GM18907 (cell line): ENCODE measurements around the gene MYDGF.
A peak's percentile ranks its signal among the peaks of the same experiment; 100 is the strongest.
"Not testable (repeated sequence)": the region's sequence is repeated elsewhere in the genome, so short reads cannot be mapped to it uniquely, and the experiment has no call there.

ENCODE experiments used
- ATAC-seq: cut with Tn5 transposase; IDR thresholded peaks from one replicate; pipeline ENCODE4 v1.9.1; 2021; ENCODE audit warnings: mild to moderate bottlenecking, moderate library complexity; ENCODE audit not compliant: unreplicated experiment

Gene MYDGF

DNA sequence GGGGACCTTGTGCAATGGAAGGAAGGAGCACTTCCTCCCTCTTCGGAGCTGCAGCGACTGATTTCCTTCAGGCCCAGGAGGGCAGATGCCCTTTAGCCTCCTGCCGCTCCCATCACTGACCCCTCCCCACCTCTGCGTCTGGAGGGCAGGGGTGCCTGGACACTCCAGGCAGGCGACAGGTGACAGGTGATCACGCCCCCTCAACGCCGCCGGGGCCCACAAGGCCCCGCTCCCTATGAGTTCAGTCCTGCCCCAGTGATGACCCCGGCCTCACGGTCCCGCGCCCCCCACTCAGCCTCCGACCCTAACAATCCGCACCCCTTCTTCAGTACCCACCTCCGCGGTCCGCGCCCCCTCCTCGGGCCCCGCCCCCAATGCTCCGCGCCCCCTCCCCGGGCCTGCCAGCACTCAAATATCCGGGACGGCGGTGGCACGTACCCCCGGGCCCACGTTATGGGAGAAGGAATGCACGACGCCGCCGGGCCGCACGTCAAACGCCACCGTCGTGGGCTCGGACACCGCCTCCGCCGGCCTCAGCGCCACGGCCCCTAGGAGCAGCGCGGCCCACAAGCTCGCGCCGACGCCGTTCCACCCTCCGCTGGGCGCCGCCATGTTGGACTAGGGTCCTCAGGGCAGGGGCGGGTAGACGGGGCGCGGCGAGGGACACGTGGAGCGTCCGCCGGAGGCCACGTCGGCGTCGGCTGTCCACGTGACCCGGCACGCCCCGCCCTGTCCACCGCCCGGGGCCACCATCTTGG lies at the start of gene MYDGF:
MYDGF (minus strand) TSS at position 620 of the 758 bp plus-strand sequence; CDS start at position 612, 8 bp downstream.
- ATAC-seq: peak; percentile 84

DNA sequence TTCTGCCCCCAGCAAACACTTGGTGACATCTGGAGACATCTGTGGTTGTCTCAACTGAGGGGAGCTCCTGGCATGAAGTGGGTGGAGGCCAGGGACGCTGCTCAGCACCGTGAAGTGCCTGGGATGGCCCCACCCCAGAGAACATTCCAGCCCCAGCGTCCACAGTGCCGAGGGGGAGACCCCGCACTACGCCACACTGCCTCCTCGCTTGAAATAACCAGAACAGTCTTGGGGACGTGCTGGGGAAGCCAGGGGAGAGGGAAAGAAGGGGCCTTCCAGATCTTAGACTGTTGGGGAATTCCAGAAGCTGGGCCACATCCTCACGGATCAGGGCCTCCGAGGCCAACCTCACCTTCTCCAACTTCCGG lies 49.3 kb upstream of the MYDGF start:
- ATAC-seq: no peak

- no peak for ATAC-seq
These were observed 48.0 kb upstream of the MYDGF start for GRCh38 chr19:4717966-4718701.

GRCh38 chr19:4717191-4717965 lies 47.2 kb upstream of the MYDGF start:
- ATAC-seq: no peak

DNA sequence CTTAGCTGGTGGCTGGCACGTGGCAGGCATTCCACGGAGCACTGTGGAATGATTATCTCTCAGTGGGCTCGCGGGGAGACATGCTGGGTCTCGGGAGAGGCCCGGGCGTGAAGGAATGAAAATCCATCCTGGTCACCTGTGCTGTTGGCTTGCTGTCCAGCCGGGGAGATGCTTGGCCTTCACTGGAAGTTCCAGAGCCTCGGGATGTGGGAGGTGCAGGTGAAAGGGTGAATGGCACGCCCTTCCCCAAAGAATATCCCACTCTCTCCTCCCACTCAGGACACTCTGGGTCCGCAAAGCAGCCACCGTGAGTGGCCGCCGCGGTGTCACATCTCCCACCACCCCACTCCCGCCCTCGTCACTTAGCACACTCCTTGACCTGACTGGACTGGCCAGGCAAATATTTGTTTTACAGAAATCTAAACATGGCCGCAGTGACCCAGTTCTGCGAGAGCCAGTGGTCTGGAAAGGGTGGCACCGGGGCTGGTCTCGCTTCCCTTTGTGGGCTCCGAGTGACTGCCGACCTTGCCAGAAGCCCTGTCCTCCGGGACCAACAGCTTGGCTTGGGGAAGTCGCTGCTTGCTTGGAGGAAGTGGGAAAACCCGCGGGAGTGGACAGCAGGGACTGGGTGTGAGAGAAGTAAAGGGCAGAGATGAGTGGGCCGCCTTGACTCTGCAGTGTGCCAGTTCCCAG lies 45.5 kb upstream of the MYDGF start:
- ATAC-seq: no peak

DNA sequence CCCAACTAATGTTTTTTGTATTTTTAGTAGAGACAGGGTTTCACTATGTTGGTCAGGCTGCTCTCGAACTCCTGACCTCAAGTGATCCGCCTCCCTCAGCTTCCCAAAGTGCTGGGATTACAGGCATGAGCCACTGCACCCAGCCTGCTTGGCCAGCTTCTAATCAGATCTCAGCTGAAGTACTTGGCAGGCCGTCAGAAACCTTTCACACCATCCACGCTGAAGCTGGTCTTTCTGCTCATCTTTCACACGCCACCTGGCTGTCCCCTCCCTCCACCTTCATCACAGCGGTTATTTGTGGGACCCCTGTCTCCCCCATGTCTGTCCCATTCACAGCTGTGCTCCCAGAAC lies 45.0 kb upstream of the MYDGF start:
- not testable (repeated sequence) for ATAC-seq

GRCh38 chr19:4714016-4714415 lies 43.9 kb upstream of the MYDGF start:
- ATAC-seq: no peak

- no peak for ATAC-seq
These were observed 43.3 kb upstream of the MYDGF start for GRCh38 chr19:4713384-4713951.

DNA sequence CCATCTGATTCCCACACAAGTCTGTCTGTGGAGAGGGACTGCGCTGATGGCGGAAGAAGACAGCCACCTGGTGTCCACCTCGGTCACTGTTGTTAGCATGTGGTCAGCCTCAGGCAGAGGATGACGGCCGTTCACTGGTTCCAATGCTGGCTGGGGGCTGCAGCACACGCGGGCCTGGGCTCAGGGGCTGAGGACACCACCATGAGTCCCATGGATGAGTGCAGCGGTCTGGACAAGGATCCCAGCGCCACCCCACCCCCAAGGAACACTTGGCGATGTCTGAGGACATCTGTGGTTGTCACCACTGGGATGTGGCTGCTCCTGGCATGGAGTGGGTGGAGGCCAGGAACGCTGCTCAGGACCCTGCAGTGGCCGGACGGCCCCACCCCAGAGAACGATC lies 42.6 kb upstream of the MYDGF start:
- no peak for ATAC-seq

- no peak for ATAC-seq
These were observed 41.1 kb upstream of the MYDGF start for GRCh38 chr19:4711211-4711610.

GRCh38 chr19:4710281-4710600 lies 40.1 kb upstream of the MYDGF start:
- ATAC-seq: no peak

GRCh38 chr19:4709440-4710280 lies 39.5 kb upstream of the MYDGF start:
- ATAC-seq: no peak

GRCh38 chr19:4707956-4708650 lies 38.0 kb upstream of the MYDGF start:
- no peak for ATAC-seq

- no peak for ATAC-seq
These were observed 37.2 kb upstream of the MYDGF start for GRCh38 chr19:4707322-4707721.

DNA sequence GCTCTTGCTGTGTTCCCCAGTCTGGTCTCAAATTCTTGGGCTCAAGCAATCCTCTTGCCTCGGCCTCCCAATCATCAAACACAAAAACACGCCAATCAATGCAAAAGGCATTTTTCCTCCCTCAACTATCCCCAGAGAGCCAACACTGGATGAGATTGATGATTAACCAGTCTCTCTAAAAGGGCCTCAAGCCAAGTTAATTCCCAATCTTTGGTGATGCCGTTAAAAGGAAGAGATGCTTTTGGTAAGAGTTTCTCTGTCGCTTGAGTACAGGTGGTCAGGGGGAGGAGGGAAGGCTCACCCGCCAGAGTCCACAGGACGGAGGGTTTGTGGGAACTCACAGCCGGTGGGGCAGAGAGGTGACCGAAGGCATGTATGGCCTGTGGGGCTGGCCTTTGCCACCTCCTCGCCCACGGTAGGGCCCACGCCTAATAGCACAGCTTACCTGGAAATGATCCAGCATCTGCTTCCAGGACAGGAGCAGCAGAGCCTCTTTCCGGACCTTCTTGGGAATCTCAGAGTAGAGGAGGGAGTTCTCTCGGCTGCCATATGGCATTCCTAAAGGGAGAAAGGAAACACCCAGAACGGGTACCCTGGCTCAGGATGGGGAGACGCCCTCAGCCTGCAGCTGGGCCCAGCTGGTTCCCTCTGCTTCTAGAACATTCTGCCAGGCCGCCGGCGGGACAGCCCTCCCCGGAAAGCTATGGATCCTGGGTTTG lies 35.4 kb upstream of the MYDGF start:
- no peak for ATAC-seq

DNA sequence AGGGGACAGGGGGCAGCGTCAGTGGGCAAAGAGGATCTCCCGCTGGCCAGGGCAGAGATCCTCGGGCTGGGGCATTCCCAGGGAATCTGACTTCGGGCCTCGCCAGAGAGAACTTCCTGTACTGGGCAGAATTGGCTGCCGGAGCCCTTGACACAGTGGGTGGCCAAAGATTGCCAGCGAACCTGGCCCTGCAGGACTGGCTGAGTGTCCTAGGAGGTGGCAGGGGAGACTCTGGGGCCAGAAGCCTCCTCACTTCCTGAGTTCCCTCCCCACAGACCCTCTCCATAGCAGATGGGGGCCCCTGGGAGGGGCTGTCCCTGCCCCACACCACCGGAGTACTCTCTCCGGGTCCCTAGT lies 34.2 kb upstream of the MYDGF start:
- ATAC-seq: no peak

DNA sequence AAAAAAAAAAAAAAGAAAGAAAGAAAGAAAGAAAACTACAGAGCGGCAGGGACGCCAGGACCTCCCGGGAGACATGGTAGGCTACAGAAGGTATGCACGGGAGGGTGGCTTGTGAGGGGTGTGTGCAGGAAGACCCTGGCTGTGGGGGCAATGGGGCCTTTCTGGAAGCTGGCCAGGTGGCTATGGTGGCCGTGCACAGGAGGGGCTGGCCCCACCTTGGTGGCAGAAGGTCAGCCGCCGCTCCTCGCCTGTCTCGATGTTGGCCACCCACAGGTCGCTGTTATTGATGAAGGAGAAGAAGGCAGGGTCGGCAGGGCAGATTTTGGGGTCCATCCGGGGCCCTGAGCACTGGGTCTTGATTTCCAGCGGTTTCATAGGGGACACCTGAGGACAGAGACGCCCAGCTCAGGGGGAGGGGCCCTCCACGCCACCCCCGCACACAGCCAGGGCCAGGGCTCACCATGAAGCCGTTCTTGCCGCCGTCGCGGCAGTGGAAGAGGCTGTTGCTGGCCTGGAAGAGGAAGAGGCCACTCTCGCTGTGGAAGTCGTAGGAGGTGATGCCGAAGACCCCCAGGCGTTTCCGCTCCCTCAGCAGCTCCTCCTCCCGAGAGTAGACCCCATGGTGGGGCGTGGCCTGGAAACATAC lies 33.7 kb upstream of the MYDGF start:
- ATAC-seq: no peak

- no peak for ATAC-seq
These were observed 32.6 kb upstream of the MYDGF start for GRCh38 chr19:4702764-4703163.
